ENCODE results near the gene ENTPD8.
"Not testable (repeated sequence)": the region's sequence is repeated elsewhere in the genome, so short reads cannot be mapped to it uniquely, and the experiment has no call there.

Gene ENTPD8

GRCh38 chr9:137415451-137415850 is 25.7 kb downstream of the ENTPD8 start:
- no peak overlapping the region for H3K9ac ChIP-seq (ENCODE audit: low read length)

DNA sequence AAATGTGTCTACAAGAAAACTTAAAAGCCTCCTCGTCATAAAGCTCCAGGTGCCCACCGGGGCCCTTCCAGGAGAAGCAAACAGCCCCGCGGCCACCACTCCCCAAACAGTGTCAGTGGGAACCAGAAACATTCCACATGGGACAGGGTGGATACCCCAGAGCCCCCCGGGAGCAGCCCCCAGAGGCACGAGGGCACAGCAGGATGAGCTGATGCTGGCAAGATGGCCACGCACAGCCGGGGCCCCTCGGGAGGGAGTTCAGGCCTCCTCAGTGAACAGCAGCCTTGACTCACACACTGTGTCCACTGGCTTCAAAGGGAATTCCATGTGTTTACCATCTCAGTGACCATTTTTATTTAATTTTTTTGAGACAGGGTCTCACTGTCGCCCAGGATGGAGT is 28.7 kb downstream of the ENTPD8 start:
- H3K36me3 ChIP-seq (ENCODE audit: control insufficient read depth, low read depth, low read length) = no peaks in the 10 kb centered on the region
- no peak overlapping the region for H3K4me3 ChIP-seq (ENCODE audit: low read length)
- no peak overlapping the region for H3K9ac ChIP-seq (ENCODE audit: low read length)
- H3K4me1 ChIP-seq (ENCODE audit: control insufficient read depth, low read depth, low read length) = no peaks in the 10 kb centered on the region
- H3K27me3 ChIP-seq (ENCODE audit: control insufficient read depth, insufficient read depth, low read length) = no peaks in the 10 kb centered on the region
- no peak overlapping the region for H3K27ac ChIP-seq (ENCODE audit: low read length)
- H3K9me3 ChIP-seq (ENCODE audit: control insufficient read depth, low read depth, low read length) = no peaks in the 10 kb centered on the region

More at GRCh38 chr9:137415451-137415850, 25.7 kb downstream of the ENTPD8 start:
- H3K36me3 ChIP-seq (ENCODE audit: control insufficient read depth, low read depth, low read length) = no peaks in the 10 kb centered on the region
- no peak overlapping the region for H3K27ac ChIP-seq (ENCODE audit: low read length)
- H3K4me3 ChIP-seq (ENCODE audit: low read length) = no peak overlapping the region
- no peaks in the 10 kb centered on the region for H3K27me3 ChIP-seq (ENCODE audit: control insufficient read depth, insufficient read depth, low read length)
- H3K9me3 ChIP-seq (ENCODE audit: control insufficient read depth, low read depth, low read length) = no peaks in the 10 kb centered on the region
- H3K4me1 ChIP-seq (ENCODE audit: control insufficient read depth, low read depth, low read length) = no peaks in the 10 kb centered on the region

GRCh38 chr9:137411645-137412380 is 29.3 kb downstream of the ENTPD8 start:
- Histone ChIP-seq H3K4me1 (ENCODE audit: control insufficient read depth, low read depth, low read length) (no peaks in the 10 kb centered on the region), H3K9ac (ENCODE audit: low read length) (no peak overlapping the region), H3K9me3 (ENCODE audit: control insufficient read depth, low read depth, low read length) (no peaks in the 10 kb centered on the region), H3K4me3 (ENCODE audit: low read length) (no peak overlapping the region), H3K27ac (ENCODE audit: low read length) (no peak overlapping the region), H3K27me3 (ENCODE audit: control insufficient read depth, insufficient read depth, low read length) (no peaks in the 10 kb centered on the region), H3K36me3 (ENCODE audit: control insufficient read depth, low read depth, low read length) (no peaks in the 10 kb centered on the region)

- Histone ChIP-seq H3K9me3 (ENCODE audit: control insufficient read depth, low read depth, low read length) (no peaks in the 10 kb centered on the region), H3K27me3 (ENCODE audit: control insufficient read depth, insufficient read depth, low read length) (peaks cover 2% of the 10 kb centered on the region), H3K27ac (ENCODE audit: low read length) (no peak overlapping the region), H3K36me3 (ENCODE audit: control insufficient read depth, low read depth, low read length) (no peaks in the 10 kb centered on the region), H3K4me3 (ENCODE audit: low read length) (no peak overlapping the region), H3K9ac (ENCODE audit: low read length) (no peak overlapping the region), H3K4me1 (ENCODE audit: control insufficient read depth, low read depth, low read length) (no peaks in the 10 kb centered on the region)
Measured at GRCh38 chr9:137411260-137411644, 29.9 kb downstream of the ENTPD8 start.

DNA sequence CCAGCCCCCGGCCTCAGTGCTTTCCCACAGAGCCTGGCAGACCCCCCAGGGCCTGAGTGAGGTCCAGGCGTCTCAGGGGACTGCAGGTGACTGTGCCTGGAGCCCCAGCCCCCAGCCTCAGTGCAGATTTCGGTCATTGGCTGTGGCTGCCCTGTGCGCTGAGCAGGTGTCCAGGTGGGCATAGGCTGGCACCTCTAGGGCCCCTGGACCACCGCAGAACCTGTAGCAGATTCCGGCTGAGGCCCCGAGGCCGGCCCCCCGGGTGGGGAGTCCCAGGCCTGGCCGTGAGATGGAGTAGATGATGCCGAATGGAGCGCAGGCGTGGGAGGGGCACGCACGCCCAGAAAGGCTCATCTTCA is 30.3 kb downstream of the ENTPD8 start:
- Histone ChIP-seq H3K27me3 (ENCODE audit: control insufficient read depth, insufficient read depth, low read length) (peaks cover 6% of the 10 kb centered on the region), H3K36me3 (ENCODE audit: control insufficient read depth, low read depth, low read length) (no peaks in the 10 kb centered on the region), H3K9me3 (ENCODE audit: control insufficient read depth, low read depth, low read length) (no peaks in the 10 kb centered on the region), H3K4me1 (ENCODE audit: control insufficient read depth, low read depth, low read length) (no peaks in the 10 kb centered on the region), H3K4me3 (ENCODE audit: low read length) (no peak overlapping the region), H3K27ac (ENCODE audit: low read length) (no peak overlapping the region), H3K9ac (ENCODE audit: low read length) (no peak overlapping the region)

- not testable (repeated sequence) for H3K36me3 ChIP-seq (ENCODE audit: control insufficient read depth, low read depth, low read length); H3K4me3 ChIP-seq (ENCODE audit: low read length); H3K27me3 ChIP-seq (ENCODE audit: control insufficient read depth, insufficient read depth, low read length); H3K9me3 ChIP-seq (ENCODE audit: control insufficient read depth, low read depth, low read length); H3K4me1 ChIP-seq (ENCODE audit: control insufficient read depth, low read depth, low read length); H3K9ac ChIP-seq (ENCODE audit: low read length); H3K27ac ChIP-seq (ENCODE audit: low read length)
Measured at GRCh38 chr9:137410236-137410890, 30.8 kb downstream of the ENTPD8 start.

DNA sequence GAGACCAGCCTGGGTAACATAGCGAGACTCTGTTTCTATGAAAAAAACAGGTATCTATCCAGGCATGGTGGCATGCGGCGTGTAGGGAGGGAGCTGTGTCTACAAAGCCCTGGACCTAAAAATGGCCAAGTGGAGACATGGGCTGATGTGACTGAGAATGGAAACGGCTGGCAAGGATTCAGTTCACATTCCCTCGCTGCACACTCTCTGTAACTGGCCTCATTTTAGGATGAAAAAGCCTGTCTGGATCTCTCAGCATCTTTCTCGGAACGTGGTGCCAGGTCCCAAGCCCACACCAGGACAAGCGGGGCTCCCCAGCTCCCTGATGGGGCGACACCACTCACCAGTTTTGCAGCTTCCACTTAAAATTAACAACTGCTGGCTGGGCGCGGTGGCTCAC is 31.6 kb downstream of the ENTPD8 start:
- Histone ChIP-seq H3K27ac (ENCODE audit: low read length) (no peak overlapping the region), H3K9me3 (ENCODE audit: control insufficient read depth, low read depth, low read length) (no peaks in the 10 kb centered on the region), H3K4me3 (ENCODE audit: low read length) (no peak overlapping the region), H3K9ac (ENCODE audit: low read length) (no peak overlapping the region), H3K4me1 (ENCODE audit: control insufficient read depth, low read depth, low read length) (no peaks in the 10 kb centered on the region), H3K36me3 (ENCODE audit: control insufficient read depth, low read depth, low read length) (no peaks in the 10 kb centered on the region), H3K27me3 (ENCODE audit: control insufficient read depth, insufficient read depth, low read length) (peaks cover 6% of the 10 kb centered on the region)

DNA sequence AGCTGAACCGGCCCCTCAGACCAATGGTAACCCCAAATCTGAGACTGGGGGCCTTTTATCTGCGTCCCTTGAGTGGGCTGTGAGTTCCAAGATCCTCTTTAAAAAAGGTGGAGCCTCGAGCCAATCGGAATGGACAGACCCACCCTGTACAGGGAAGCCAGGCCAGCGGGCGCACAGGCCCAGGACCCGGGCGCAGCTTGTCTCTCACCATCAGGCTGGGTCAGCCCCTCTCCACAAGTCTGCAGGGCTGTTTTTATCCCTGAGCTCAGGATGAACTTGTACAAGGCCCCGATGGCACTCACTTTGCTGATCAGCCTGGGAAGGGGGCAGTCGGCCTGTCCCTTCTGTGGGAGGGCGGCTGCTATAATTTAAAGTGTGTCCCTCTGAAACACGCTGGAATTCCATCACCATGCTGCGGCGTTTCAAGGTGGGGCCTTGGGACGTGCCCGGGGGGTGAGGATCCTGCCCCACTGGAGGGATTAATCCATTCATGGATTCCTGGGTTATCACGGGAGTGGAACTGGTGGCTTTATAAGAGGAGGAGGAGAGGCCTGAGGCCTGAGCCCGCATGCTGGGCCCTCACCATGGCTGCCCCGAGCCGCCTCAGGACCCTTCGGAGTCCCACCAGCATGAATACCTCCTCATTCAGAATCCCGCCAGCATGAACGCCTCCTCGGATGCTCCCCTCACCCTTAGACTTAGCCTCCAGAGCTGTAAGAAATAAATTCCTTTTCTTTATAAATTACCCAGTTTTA is 32.3 kb downstream of the ENTPD8 start:
- no peaks in the 10 kb centered on the region for H3K36me3 ChIP-seq (ENCODE audit: control insufficient read depth, low read depth, low read length)
- H3K9me3 ChIP-seq (ENCODE audit: control insufficient read depth, low read depth, low read length) = no peaks in the 10 kb centered on the region
- no peak overlapping the region for H3K9ac ChIP-seq (ENCODE audit: low read length)
- H3K4me1 ChIP-seq (ENCODE audit: control insufficient read depth, low read depth, low read length) = no peaks in the 10 kb centered on the region
- H3K4me3 ChIP-seq (ENCODE audit: low read length) = no peak overlapping the region
- H3K27me3 ChIP-seq (ENCODE audit: control insufficient read depth, insufficient read depth, low read length) = peaks cover 6% of the 10 kb centered on the region
- no peak overlapping the region for H3K27ac ChIP-seq (ENCODE audit: low read length)

DNA sequence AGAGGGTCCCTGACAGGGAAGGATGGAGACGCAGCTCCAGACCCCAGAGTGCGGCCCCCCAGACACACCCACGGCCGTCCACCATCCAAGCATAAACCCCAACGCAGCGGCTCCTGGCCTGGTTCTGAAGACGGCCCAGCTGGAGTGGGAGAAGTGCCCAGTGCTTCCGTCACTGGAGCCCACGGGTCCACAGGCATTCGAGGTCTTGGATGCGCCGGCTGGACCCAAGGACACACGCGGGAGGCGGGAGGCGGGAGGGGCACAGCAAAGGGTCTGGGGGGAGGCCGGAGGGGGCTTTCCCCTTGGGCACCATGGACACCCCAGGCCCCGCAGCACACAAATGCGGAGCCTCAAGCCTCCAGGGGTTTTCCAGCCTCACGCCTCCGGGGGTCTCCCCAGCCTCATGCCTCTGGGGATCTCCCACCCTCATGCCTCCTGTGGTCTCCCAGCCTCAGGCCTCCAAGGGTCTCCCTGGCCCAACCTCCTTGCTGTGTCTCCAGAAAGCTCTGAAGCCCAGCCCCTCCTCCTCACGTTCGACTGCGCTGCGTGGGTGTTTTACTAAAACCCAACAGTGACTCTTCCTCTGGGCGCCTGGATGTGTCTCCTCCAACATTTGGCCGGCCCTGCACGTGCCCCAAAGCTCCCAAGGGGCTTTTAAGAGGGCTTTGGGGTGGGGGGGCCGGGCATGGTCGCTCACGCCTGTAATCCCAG is 33.4 kb downstream of the ENTPD8 start:
- no peak overlapping the region for H3K27ac ChIP-seq (ENCODE audit: low read length)

DNA sequence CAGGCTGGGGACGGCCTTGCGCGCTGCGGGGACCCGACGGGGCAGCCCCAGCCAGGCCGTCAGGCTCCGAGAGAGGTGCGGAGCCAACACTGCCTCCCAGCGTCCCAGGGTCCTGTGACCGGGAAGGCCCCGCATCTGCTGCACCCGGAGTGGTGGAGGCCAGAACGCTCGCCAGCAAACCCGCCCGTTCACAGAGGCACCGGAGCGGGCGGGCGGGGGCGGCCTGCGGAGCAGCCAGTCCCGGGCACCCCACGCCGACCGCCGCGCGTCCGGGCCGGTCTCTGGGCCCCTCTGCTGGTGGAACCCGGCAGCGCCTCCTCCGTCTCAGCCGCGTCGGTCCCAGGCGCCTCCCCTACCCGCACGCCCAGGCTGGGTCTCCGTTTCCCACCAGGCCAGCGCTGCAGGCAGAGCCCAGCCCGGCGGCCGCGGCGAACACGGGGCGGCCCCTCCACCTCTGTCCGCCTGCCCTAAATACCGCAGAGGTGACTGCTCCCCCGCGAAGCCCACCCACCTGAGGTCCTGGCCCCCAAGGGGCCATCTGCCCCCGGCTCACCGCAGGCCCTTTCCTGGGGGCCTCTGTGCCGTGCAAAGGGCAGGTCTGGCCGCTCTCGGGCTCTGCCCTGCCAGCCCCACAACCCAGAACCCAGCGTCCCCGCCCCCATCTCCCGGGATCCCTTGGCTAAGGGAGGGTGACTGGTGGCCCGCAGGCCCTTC is 34.1 kb downstream of the ENTPD8 start:
- Histone ChIP-seq H3K36me3 (ENCODE audit: control insufficient read depth, low read depth, low read length) (no peaks in the 10 kb centered on the region), H3K9ac (ENCODE audit: low read length) (no peak overlapping the region), H3K27ac (ENCODE audit: low read length) (no peak overlapping the region), H3K9me3 (ENCODE audit: control insufficient read depth, low read depth, low read length) (no peaks in the 10 kb centered on the region), H3K4me3 (ENCODE audit: low read length) (peak overlapping the region; percentile 33), H3K27me3 (ENCODE audit: control insufficient read depth, insufficient read depth, low read length) (peaks cover 6% of the 10 kb centered on the region), H3K4me1 (ENCODE audit: control insufficient read depth, low read depth, low read length) (no peaks in the 10 kb centered on the region)

More for the DNA sequence above, 33.4 kb downstream of the ENTPD8 start:
- Histone ChIP-seq H3K4me1 (ENCODE audit: control insufficient read depth, low read depth, low read length) (no peaks in the 10 kb centered on the region), H3K9me3 (ENCODE audit: control insufficient read depth, low read depth, low read length) (no peaks in the 10 kb centered on the region), H3K36me3 (ENCODE audit: control insufficient read depth, low read depth, low read length) (no peaks in the 10 kb centered on the region), H3K4me3 (ENCODE audit: low read length) (no peak overlapping the region), H3K9ac (ENCODE audit: low read length) (no peak overlapping the region), H3K27me3 (ENCODE audit: control insufficient read depth, insufficient read depth, low read length) (peaks cover 6% of the 10 kb centered on the region)
